HG03025 (cell line): ENCODE results near the gene BCAS1.

Experiments used
- ATAC-seq: cut with Tn5 transposase; IDR thresholded peaks from one replicate; pipeline ENCODE4 v1.9.1; 2021; ENCODE audit warnings: mild to moderate bottlenecking, moderate library complexity; ENCODE audit not compliant: unreplicated experiment, low FRiP score

The BCAS1 gene

GRCh38 chr20:54056762-54057639 lies 13.4 kb downstream of the BCAS1 start:
- ATAC-seq, result no peak

GRCh38 chr20:54054516-54054915 lies 15.9 kb downstream of the BCAS1 start:
- ATAC-seq, result no peak

GRCh38 chr20:54051068-54051467 lies 19.3 kb downstream of the BCAS1 start:
- no peak for ATAC-seq

- no peak for ATAC-seq
Observed at GRCh38 chr20:54048891-54049545, 21.4 kb downstream of the BCAS1 start.

- ATAC-seq, result no peak
Observed at GRCh38 chr20:54048481-54048880, 21.9 kb downstream of the BCAS1 start.

GRCh38 chr20:54047720-54048119 lies 22.7 kb downstream of the BCAS1 start:
- no peak for ATAC-seq

- ATAC-seq, result no peak
Observed at GRCh38 chr20:54047048-54047447, 23.3 kb downstream of the BCAS1 start.

GRCh38 chr20:54044156-54044555 lies 26.2 kb downstream of the BCAS1 start:
- no peak for ATAC-seq

- ATAC-seq, result no peak
Observed at GRCh38 chr20:54043076-54043967, 27.1 kb downstream of the BCAS1 start.

GRCh38 chr20:54042021-54042420 lies 28.4 kb downstream of the BCAS1 start:
- no peak for ATAC-seq

GRCh38 chr20:54041336-54041735 lies 29.1 kb downstream of the BCAS1 start:
- ATAC-seq, result no peak

- no peak for ATAC-seq
Observed at GRCh38 chr20:54040531-54040930, 29.9 kb downstream of the BCAS1 start.

GRCh38 chr20:54038961-54039360 lies 31.4 kb downstream of the BCAS1 start:
- no peak for ATAC-seq

- ATAC-seq, result no peak
Observed at GRCh38 chr20:54037525-54037924, 32.9 kb downstream of the BCAS1 start.

GRCh38 chr20:54029643-54030042 lies 40.8 kb downstream of the BCAS1 start:
- ATAC-seq, result no peak

- no peak for ATAC-seq
Observed at GRCh38 chr20:54029176-54029575, 41.2 kb downstream of the BCAS1 start.

GRCh38 chr20:54028276-54029011 lies 42.0 kb downstream of the BCAS1 start:
- no peak for ATAC-seq

- ATAC-seq, result no peak
Observed at GRCh38 chr20:54027704-54028103, 42.7 kb downstream of the BCAS1 start.

GRCh38 chr20:54026295-54027064 lies 43.9 kb downstream of the BCAS1 start:
- ATAC-seq, result no peak
